ENCODE data around the gene MINDY3. TPM values are rescaled to one million over a fixed set of nuclear protein-coding genes. Genes with fewer than 3 reads are reported as not detected.

MINDY3 gene
- total RNA-seq, 2 donors from 2014 or later = 23.3 to 30.5 TPM

GRCh38 chr10:15802375-15802949, 57.8 kb downstream of the MINDY3 start:
- TF ChIP-seq CTCF (IDR thresholded peaks at IDR 0.05) = no peak
- WGBS = 85% methylated on average over 3 of the region's 3 CpGs
- H3K9me3 ChIP-seq = no peaks in the 10 kb centered on the region
- no peaks in the 10 kb centered on the region for H3K36me3 ChIP-seq
- no peaks in the 10 kb centered on the region for H3K4me1 ChIP-seq (replicated peaks)
- H3K27me3 ChIP-seq (replicated peaks; ENCODE audit: insufficient read depth) = no peaks in the 10 kb centered on the region
- no peak overlapping the region for H3K27ac ChIP-seq
- intact Hi-C loops (cut with DNase I) = no loop called here
- H3K4me3 ChIP-seq = no peak overlapping the region
- DNase-seq (ENCODE audit: low spot score) = no peak

GRCh38 chr10:15801641-15802040, 58.7 kb downstream of the MINDY3 start:
- intact Hi-C loops (cut with DNase I) = no loop called here
- H3K27ac ChIP-seq = peak overlapping the region in 1 of 2 donors; percentile 36
- no peaks in the 10 kb centered on the region for H3K4me1 ChIP-seq (replicated peaks)
- DNase-seq (ENCODE audit: low spot score) = no peak
- H3K9me3 ChIP-seq = no peaks in the 10 kb centered on the region
- WGBS = 95% methylated on average over 3 of the region's 3 CpGs
- H3K4me3 ChIP-seq = no peak overlapping the region
- no peaks in the 10 kb centered on the region for H3K36me3 ChIP-seq
- TF ChIP-seq CTCF (IDR thresholded peaks at IDR 0.05) (no peak), POLR2AphosphoS5 (IDR thresholded peaks at IDR 0.05) (no peak), POLR2A (IDR thresholded peaks at IDR 0.05) (no peak)
- no peaks in the 10 kb centered on the region for H3K27me3 ChIP-seq (replicated peaks; ENCODE audit: insufficient read depth)

DNA sequence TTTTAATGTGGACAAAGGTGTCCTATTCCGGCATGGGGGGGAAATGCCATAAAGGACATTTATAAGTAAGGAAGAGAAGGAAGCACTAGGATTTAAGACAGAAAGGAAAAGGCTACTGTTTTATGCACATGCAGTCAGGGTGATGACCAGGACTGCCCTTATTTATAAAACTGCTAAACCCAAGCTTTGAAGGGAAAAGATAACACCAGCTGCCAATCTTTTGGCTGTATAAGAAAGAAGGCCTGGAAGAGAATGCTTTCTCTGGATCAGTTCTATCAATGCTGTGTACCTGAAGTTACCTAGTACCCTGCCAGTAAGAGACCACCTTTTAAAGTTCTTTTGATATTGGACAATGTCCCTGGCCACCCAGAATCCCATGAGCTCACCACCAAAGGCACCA, 59.2 kb downstream of the MINDY3 start:
- intact Hi-C loops (cut with DNase I) = no loop called here
- Histone ChIP-seq H3K27me3 (replicated peaks; ENCODE audit: insufficient read depth) (no peaks in the 10 kb centered on the region), H3K9me3 (no peaks in the 10 kb centered on the region), H3K4me1 (replicated peaks) (no peaks in the 10 kb centered on the region), H3K36me3 (no peaks in the 10 kb centered on the region), H3K4me3 (no peak overlapping the region), H3K27ac (peak overlapping the region in 1 of 2 donors; percentile 36)
- TF ChIP-seq POLR2AphosphoS5 (IDR thresholded peaks at IDR 0.05) (no peak), POLR2A (IDR thresholded peaks at IDR 0.05) (no peak), CTCF (IDR thresholded peaks at IDR 0.05) (no peak)
- DNase-seq (ENCODE audit: low spot score) = no peak
- 69% methylated on average over 1 of the region's 1 CpG for WGBS

DNA sequence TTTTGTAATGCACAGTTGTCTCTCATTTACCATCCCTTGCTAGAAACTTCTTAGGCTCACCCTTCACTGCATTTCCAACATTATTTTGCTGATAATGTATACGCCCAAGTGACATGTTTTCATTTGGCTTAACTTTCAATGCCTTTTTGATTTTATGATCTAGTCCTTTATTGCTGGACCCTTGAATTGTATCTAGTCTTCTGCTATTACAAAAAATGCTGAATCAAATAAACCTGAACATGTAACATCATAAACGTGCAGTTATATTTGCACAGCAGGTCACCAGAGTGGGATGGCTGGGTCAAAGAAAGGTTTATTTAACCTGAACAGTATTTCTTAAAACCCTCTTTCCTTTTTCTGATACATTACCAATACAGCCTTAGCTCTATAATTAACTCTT, 63.0 kb downstream of the MINDY3 start:
- DNase-seq (ENCODE audit: low spot score) = no peak
- Histone ChIP-seq H3K36me3 (no peaks in the 10 kb centered on the region), H3K27me3 (replicated peaks; ENCODE audit: insufficient read depth) (no peaks in the 10 kb centered on the region), H3K9me3 (no peaks in the 10 kb centered on the region), H3K4me3 (no peak overlapping the region), H3K27ac (peak overlapping the region in 1 of 2 donors; percentile 41), H3K4me1 (replicated peaks) (peaks cover 2% of the 10 kb centered on the region)
- intact Hi-C loops (cut with DNase I) = no loop called here
- TF ChIP-seq POLR2AphosphoS5 (IDR thresholded peaks at IDR 0.05) = no peak
- TF ChIP-seq CTCF (IDR thresholded peaks at IDR 0.05) = no peak
- no peak for TF ChIP-seq POLR2A (IDR thresholded peaks at IDR 0.05)
- 51% methylated on average over 2 of the region's 2 CpGs for WGBS

DNA sequence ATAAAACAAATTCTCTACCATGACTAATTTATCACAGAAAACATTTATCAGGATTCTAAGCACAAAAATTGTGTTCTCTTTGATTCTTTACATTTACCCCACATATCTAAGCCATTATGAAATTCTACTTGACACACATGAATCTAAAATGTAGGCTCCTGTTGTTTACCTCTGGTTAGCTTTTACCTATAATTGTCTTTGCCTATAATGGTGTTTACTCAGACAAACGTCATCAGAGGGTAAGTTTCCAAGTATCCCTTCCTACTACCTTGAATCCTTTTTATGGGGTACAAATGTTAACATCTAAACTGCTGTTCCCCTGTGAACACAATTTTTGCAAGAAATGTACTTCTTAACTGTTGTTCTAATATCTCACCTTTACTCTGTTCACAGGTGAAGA, 63.5 kb downstream of the MINDY3 start:
- Histone ChIP-seq H3K27ac (peak overlapping the region in 1 of 2 donors; percentile 41), H3K4me3 (no peak overlapping the region), H3K4me1 (replicated peaks) (peaks cover 2% of the 10 kb centered on the region), H3K36me3 (no peaks in the 10 kb centered on the region), H3K27me3 (replicated peaks; ENCODE audit: insufficient read depth) (no peaks in the 10 kb centered on the region), H3K9me3 (no peaks in the 10 kb centered on the region)
- WGBS = 10% methylated on average over 1 of the region's 1 CpG
- intact Hi-C loops (cut with DNase I) = no loop called here
- no peak for DNase-seq (ENCODE audit: low spot score)
- TF ChIP-seq CTCF (IDR thresholded peaks at IDR 0.05) = no peak
- peak; percentile 20 for TF ChIP-seq POLR2AphosphoS5 (IDR thresholded peaks at IDR 0.05)
- no peak for TF ChIP-seq POLR2A (IDR thresholded peaks at IDR 0.05)
